WI38 (cell line): ENCODE measurements around the gene UTP4.

Experiments used
- H3K4me3 ChIP-seq: 2 replicates; pipeline ENCODE4 v1.5.1; 2011; ENCODE audit warnings: low read depth, mild to moderate bottlenecking, control low read depth, low read length
- TF ChIP-seq, protein P1 (sequence below): IDR thresholded peaks from 2 replicates; pipeline ENCODE4 v1.5.1; 2012; ENCODE audit warnings: low read depth, mild to moderate bottlenecking, control low read depth, low read length

UTP4 gene

DNA sequence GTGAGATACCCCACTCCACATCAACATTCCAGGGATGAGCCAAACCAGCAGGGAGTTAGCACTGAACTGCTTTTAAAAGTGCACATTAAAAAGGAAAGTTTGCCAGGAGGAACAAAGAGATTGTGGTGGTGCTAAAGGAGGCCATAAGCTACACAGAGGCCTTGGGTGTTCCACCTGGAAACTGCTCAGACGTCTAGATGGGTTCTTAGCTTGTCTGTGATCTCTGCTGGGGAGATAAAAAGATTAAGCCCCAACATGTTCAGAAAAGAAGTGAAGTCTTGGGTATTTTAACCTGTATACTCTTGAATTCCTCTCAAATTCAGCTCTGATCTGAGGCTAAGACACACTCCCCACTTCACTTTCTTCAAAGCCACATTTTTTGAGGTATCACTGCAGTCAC, 16.6 kb upstream of the UTP4 start:
- H3K4me3 ChIP-seq: no peak overlapping the region
- TF ChIP-seq, protein P1, sequence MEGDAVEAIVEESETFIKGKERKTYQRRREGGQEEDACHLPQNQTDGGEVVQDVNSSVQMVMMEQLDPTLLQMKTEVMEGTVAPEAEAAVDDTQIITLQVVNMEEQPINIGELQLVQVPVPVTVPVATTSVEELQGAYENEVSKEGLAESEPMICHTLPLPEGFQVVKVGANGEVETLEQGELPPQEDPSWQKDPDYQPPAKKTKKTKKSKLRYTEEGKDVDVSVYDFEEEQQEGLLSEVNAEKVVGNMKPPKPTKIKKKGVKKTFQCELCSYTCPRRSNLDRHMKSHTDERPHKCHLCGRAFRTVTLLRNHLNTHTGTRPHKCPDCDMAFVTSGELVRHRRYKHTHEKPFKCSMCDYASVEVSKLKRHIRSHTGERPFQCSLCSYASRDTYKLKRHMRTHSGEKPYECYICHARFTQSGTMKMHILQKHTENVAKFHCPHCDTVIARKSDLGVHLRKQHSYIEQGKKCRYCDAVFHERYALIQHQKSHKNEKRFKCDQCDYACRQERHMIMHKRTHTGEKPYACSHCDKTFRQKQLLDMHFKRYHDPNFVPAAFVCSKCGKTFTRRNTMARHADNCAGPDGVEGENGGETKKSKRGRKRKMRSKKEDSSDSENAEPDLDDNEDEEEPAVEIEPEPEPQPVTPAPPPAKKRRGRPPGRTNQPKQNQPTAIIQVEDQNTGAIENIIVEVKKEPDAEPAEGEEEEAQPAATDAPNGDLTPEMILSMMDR: no peak

DNA sequence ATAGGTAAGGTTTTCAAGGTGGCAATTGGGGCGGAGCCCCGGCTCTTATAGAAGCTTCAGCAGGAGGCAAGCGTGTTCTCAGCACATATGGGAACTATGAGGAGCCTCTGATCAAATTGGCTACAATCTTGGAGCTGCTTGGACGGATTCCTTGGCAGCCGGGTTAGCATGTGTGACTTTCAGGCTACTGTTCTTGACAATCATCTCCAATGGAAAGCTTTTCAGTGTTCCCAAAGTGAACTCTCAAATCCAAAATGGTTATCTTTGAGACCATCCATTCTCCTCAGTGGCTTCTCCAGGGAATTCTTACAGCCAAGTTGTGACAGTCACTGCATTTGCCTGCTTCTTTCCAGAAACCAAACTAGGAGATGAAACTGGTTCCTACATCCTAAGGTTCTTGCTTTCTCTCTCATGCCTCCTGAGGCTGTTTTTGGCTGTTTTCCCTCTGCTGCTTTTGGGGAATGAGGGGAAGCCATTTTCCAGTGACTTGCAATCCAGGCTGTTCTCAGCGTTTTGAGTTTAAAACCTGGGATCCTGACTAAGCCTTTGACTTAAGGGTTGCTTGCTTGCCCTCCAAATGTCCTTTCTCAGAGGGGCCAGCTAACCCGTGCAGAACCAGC, 16.1 kb upstream of the UTP4 start:
- H3K4me3 ChIP-seq: no peak overlapping the region
- TF ChIP-seq, protein P1: no peak

DNA sequence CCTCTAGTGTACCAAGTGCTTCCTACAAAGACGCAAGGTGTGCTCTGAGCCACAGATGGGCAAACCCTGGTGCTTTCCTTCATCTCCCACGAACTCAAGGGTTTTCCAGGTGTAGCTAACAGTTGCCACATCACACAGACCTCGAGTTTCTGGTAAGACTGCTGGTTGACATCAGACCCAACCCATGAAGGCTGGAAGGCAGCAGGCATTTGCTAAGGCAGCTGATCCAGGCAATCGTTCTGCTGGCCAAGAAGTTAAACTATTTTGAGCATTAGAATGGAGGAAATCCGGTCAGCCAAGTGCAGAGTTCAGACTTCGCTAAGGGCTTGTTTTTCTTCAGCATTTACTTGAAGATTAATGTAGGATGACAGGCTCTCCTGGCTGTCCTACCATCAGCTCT, 15.5 kb upstream of the UTP4 start:
- no peak overlapping the region for H3K4me3 ChIP-seq
- TF ChIP-seq, protein P1: no peak

- no peak overlapping the region for H3K4me3 ChIP-seq
- TF ChIP-seq, protein P1: no peak
These were observed 14.0 kb upstream of the UTP4 start for GRCh38 chr16:69118468-69118867.

- no peak overlapping the region for H3K4me3 ChIP-seq
- TF ChIP-seq, protein P1: no peak
These were observed 13.5 kb upstream of the UTP4 start for GRCh38 chr16:69118994-69119393.

DNA sequence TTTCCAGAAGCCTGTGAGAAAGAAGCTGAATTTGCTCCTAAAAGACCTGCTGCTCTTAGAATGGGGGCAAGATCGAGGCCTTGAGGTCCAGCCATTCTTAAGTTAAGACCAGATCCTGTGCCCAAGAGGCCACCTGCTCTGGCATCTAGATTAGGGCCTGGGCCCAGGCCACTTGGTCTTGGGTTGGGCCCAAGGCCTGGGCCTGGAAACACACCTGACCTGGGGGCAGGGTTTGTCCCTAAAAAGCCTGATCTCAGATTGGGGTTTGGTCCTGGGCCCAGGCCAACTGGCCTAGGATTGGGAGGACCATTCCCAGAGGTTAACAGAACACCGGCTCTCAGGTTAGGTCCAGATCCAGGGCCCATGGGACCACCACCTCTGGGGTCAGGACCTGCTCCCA, 12.9 kb upstream of the UTP4 start:
- H3K4me3 ChIP-seq: no peak overlapping the region
- TF ChIP-seq, protein P1: no peak

DNA sequence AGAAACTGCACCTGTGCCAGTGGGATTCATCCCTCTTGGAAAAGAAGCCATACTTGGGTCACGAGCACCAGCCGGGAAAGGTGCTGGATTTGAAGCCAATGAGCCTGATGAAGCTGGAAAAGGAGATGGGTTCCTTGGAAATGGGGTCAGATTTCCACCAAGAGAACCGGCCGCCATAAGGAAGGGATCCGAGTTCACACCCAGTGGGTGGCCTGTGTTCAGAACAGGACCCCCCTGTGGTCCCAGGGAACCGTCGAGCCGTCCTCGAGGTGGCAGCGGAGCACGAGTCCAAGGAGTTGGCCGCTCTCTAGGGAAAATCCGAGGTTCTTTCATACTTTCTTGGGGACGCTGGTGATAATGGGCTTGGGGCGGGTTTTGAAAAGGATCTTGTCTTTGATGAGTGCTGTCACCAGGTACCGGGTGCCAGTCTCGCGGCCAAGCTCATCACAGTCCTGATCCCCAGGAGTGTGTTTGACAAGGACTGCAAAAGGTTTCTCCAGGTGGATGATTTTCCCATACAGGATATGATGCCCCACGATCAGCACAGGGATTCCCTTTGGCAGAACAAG, 12.3 kb upstream of the UTP4 start:
- H3K4me3 ChIP-seq: no peak overlapping the region
- TF ChIP-seq, protein P1: no peak
